Endothelial cell of umbilical vein (primary cell): ENCODE data around the gene WDR7. TPM values are rescaled to one million over a fixed set of nuclear protein-coding genes. Genes with fewer than 3 reads are reported as not detected.

Experiments used
- BruUV-seq: library from RNA; stranded (reverse); fragments of 400-500 nt; replicated peaks from 2 replicates; lab custom pipeline; 2021; lab: Mats Ljungman, UMichigan
- CTCF ChIA-PET: fragments of 300-600, 350-600 bp; sonication (Branson Sonifier 250); formaldehyde crosslinking; loops from one replicate; lab custom pipeline; 2021; ENCODE audit warnings: antibody characterized with exemption, inconsistent platforms; lab: Charles Lee
- POLR2A ChIA-PET: fragments of 300-600, 350-600 bp; sonication (Branson Sonifier 250); formaldehyde crosslinking; loops from one replicate; lab custom pipeline; 2021; ENCODE audit warnings: antibody characterized with exemption, inconsistent platforms; lab: Charles Lee
- DNase-seq: peaks from one replicate; pipeline ENCODE4 v3.0.0-alpha.2; 2011; ENCODE audit warnings: low read depth, low spot score
- FAIRE-seq: peaks from 2 replicates; lab custom pipeline; 2011; peaks lifted over from hg19 to GRCh38; lab: Jason Lieb, UNC
- H2AFZ ChIP-seq: 2 replicates; pipeline ENCODE4 v1.6.0; 2012; ENCODE audit warnings: low read depth, low read length, control low read depth, inconsistent platforms
- H3K27ac ChIP-seq: 2 replicates; pipeline ENCODE4 v1.5.1; 2011; ENCODE audit warnings: low read depth, mild to moderate bottlenecking, control low read depth, low read length, moderate library complexity; ENCODE audit not compliant: insufficient read depth
- H3K27me3 ChIP-seq, 2 experiments: 2 replicates each; pipeline versions ENCODE4 v1.6.0 to v1.6.1; 2011; ENCODE audit warnings: low read length in 2 of 2, mixed read lengths in 1 of 2; ENCODE audit not compliant: control insufficient read depth in 2 of 2, insufficient read depth in 2 of 2
- H3K36me3 ChIP-seq, 2 experiments: 2 replicates in 1 of 2; 3 replicates in 1 of 2; pipeline ENCODE4 v1.5.1; 2011; ENCODE audit warnings: low read length in 2 of 2, mild to moderate bottlenecking in 1 of 2, moderate library complexity in 1 of 2; ENCODE audit not compliant: control insufficient read depth in 2 of 2, insufficient read depth in 2 of 2; ENCODE audit errors: extremely low read depth in 1 of 2
- H3K4me1 ChIP-seq: 3 replicates; pipeline ENCODE4 v1.5.1; 2011; ENCODE audit warnings: mild to moderate bottlenecking, low read length; ENCODE audit not compliant: control insufficient read depth, insufficient read depth; ENCODE audit errors: extremely low read depth
- H3K4me2 ChIP-seq: 2 replicates; pipeline ENCODE4 v1.6.1; 2011; ENCODE audit warnings: low read length, control low read depth, mixed read lengths; ENCODE audit not compliant: insufficient read depth
- H3K4me3 ChIP-seq, 3 experiments: fragments of 200-600 bp in 1 of 3; sonication (generic), shearing (Covaris generic) in 1 of 3; replicated peaks in 1 of 3; 2 replicates each; pipeline ENCODE4 v1.5.1; 2011 to 2016; ENCODE audit warnings: control low read depth in 3 of 3, low read length in 3 of 3, mild to moderate bottlenecking in 2 of 3, inconsistent platforms in 1 of 3, low read depth in 1 of 3, moderate library complexity in 1 of 3; ENCODE audit not compliant: insufficient read depth in 1 of 3
- H3K79me2 ChIP-seq: 2 replicates; pipeline ENCODE4 v1.6.0; 2012; ENCODE audit warnings: low read length, inconsistent platforms; ENCODE audit not compliant: control insufficient read depth, insufficient read depth
- H3K9ac ChIP-seq: replicated peaks from 2 replicates; pipeline ENCODE3; 2011; ENCODE audit warnings: low read length, control low read depth; ENCODE audit not compliant: insufficient read depth; ENCODE audit errors: extremely low read depth
- H3K9me1 ChIP-seq: replicated peaks from 3 replicates; pipeline ENCODE4 v1.6.0; 2011; ENCODE audit warnings: mild to moderate bottlenecking, low read length; ENCODE audit not compliant: control insufficient read depth, insufficient read depth; ENCODE audit errors: extremely low read depth
- H3K9me3 ChIP-seq: replicated peaks from 2 replicates; pipeline ENCODE4 v1.5.1; 2012; ENCODE audit warnings: low read length, inconsistent platforms; ENCODE audit not compliant: control insufficient read depth, insufficient read depth
- H4K20me1 ChIP-seq: replicated peaks from 2 replicates; pipeline ENCODE3; 2011; ENCODE audit warnings: mild to moderate bottlenecking, low read length; ENCODE audit not compliant: control insufficient read depth, insufficient read depth; ENCODE audit errors: extremely low read depth
- EZH2 ChIP-seq: IDR thresholded peaks from 2 replicates; pipeline ENCODE4 v1.6.1; 2012; ENCODE audit warnings: borderline replicate concordance, low read depth, mild to moderate bottlenecking, moderate library complexity, low read length, inconsistent platforms; ENCODE audit not compliant: severe bottlenecking
- FOS ChIP-seq: IDR thresholded peaks from 2 replicates; pipeline ENCODE4 v1.6.1; 2011; ENCODE audit warnings: mild to moderate bottlenecking, low read length, moderate library complexity, borderline replicate concordance; ENCODE audit not compliant: insufficient read depth
- GATA2 ChIP-seq: IDR thresholded peaks from 2 replicates; pipeline ENCODE4 v1.7.0; 2011; ENCODE audit warnings: low read depth, mild to moderate bottlenecking, moderate library complexity, mixed read lengths, low read length; ENCODE audit not compliant: insufficient read length, insufficient read depth
- JUN ChIP-seq: IDR thresholded peaks from 2 replicates; pipeline ENCODE4 v1.6.1; 2011; ENCODE audit warnings: borderline replicate concordance, low read depth; ENCODE audit not compliant: insufficient read length, insufficient read depth
- MYC ChIP-seq: IDR thresholded peaks from one replicate; pipeline ENCODE4 v1.6.1; 2011; ENCODE audit warnings: mild to moderate bottlenecking, low read depth, low read length
- POLR2A ChIP-seq: IDR thresholded peaks from 2 replicates; pipeline ENCODE4 v1.6.1; 2012; ENCODE audit warnings: low read depth, mild to moderate bottlenecking, control low read depth, low read length
- POLR2AphosphoS5 ChIP-seq: IDR thresholded peaks from 2 replicates; pipeline ENCODE4 v1.6.1; 2012; ENCODE audit warnings: low read depth, mild to moderate bottlenecking, control low read depth, low read length, moderate library complexity; ENCODE audit not compliant: insufficient read depth
- dilution Hi-C: fragments of 300-500 bp; cut with MboI; formaldehyde crosslinking; loops from one replicate; pipeline ENCODE4 v1.15.0; 2019; ENCODE audit warnings: low sequenced_read_pairs; ENCODE audit not compliant: extremely low pct_ligation_motif_present
- intact Hi-C: fragments of 100-400 bp; cut with micrococcal nuclease; formaldehyde crosslinking; loops from one replicate; pipeline ENCODE4 v1.10.0; 2022
- polyA plus RNA-seq, 4 experiments: library from polyadenylated mRNA; depleted of rRNA in 3 of 4; stranded (reverse) in 3 of 4; unstranded in 1 of 4; fragments of >200 nt; gene quantifications; 2 replicates each; pipeline versions ENCODE4 v1.2.1 to v1.2.3, GENCODE V29; 2011 to 2012; ENCODE audit warnings: missing spikeins in 1 of 4
- total RNA-seq: library from RNA; stranded (reverse); gene quantifications from 2 replicates; pipeline ENCODE4 v1.2.3, GENCODE V29; 2021
- TF ChIP-seq, protein P1 (sequence below), 2 donors: IDR thresholded peaks; 1 replicate in 1 of 2; 2 replicates in 1 of 2; pipeline ENCODE4 v1.5.1; 2011; ENCODE audit warnings: low read length in 2 of 2, mild to moderate bottlenecking in 2 of 2, moderate library complexity in 2 of 2, control low read depth in 1 of 2, inconsistent platforms in 1 of 2, low read depth in 1 of 2; ENCODE audit not compliant: insufficient read depth in 1 of 2; ENCODE audit errors: extremely low read depth in 1 of 2
- TF ChIP-seq, protein P2 (sequence below): IDR thresholded peaks from 2 replicates; pipeline ENCODE4 v1.6.1; 2011; ENCODE audit not compliant: insufficient read depth, insufficient read length

Gene WDR7
- total and polyA plus RNA-seq, 2 donors (not counting 3 experiments of a cell fraction or from before 2014, with no cell fraction given) = 5.9 to 19.0 TPM

- Histone ChIP-seq H2AFZ (no peak overlapping the region), H3K36me3 (no peaks in the 10 kb centered on the region), H3K4me2 (no peak overlapping the region), H3K4me1 (no peaks in the 10 kb centered on the region), H3K27ac (no peak overlapping the region), H3K27me3 (no peaks in the 10 kb centered on the region), H3K4me3 (no peak overlapping the region), H4K20me1 (no peaks in the 10 kb centered on the region), H3K9me3 (no peaks in the 10 kb centered on the region), H3K79me2 (no peaks in the 10 kb centered on the region), H3K9ac (no peak overlapping the region), H3K9me1 (no peaks in the 10 kb centered on the region)
- dilution Hi-C loops (no loop called here), intact Hi-C loops (no loop called here)
- FAIRE-seq (no peak), DNase-seq (no peak)
- TF ChIP-seq MYC (no peak), FOS (no peak), POLR2AphosphoS5 (no peak), JUN (no peak), EZH2 (no peak), POLR2A (no peak), GATA2 (no peak)
- TF ChIP-seq, protein P1, sequence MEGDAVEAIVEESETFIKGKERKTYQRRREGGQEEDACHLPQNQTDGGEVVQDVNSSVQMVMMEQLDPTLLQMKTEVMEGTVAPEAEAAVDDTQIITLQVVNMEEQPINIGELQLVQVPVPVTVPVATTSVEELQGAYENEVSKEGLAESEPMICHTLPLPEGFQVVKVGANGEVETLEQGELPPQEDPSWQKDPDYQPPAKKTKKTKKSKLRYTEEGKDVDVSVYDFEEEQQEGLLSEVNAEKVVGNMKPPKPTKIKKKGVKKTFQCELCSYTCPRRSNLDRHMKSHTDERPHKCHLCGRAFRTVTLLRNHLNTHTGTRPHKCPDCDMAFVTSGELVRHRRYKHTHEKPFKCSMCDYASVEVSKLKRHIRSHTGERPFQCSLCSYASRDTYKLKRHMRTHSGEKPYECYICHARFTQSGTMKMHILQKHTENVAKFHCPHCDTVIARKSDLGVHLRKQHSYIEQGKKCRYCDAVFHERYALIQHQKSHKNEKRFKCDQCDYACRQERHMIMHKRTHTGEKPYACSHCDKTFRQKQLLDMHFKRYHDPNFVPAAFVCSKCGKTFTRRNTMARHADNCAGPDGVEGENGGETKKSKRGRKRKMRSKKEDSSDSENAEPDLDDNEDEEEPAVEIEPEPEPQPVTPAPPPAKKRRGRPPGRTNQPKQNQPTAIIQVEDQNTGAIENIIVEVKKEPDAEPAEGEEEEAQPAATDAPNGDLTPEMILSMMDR (IDR thresholded peaks at IDR 0.05; ENCODE audit: extremely low read depth in 1 of 2, insufficient read depth in 1 of 2, low read depth in 1 of 2, low read length in 2 of 2) = no peak
- TF ChIP-seq, protein P2, sequence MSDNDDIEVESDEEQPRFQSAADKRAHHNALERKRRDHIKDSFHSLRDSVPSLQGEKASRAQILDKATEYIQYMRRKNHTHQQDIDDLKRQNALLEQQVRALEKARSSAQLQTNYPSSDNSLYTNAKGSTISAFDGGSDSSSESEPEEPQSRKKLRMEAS = no peak
- no TSS peak for BruUV-seq
- CTCF ChIA-PET = no interaction called here
- POLR2A ChIA-PET = no interaction called here
Measured at GRCh38 chr18:57052759-57053158, 401.6 kb downstream of the WDR7 start.
